HEK293 (cell line): ENCODE measurements around the gene GMDS.

Experiments used
- CTCF ChIA-PET: fragments of 350-600 bp; formaldehyde crosslinking; extraction: SDS; loops from one replicate; lab custom pipeline; 2021; ENCODE audit warnings: antibody characterized with exemption; lab: Yijun Ruan, JAX
- POLR2A ChIA-PET: fragments of 300-600 bp; formaldehyde crosslinking; extraction: SDS; loops from one replicate; lab custom pipeline; 2020; ENCODE audit warnings: antibody characterized with exemption, inconsistent platforms; lab: Yijun Ruan, JAX
- H3K27ac ChIP-seq: fragments of 200-500 bp; sonication (Bioruptor generic); 2 replicates; pipeline ENCODE4 v1.5.1; 2014; ENCODE audit warnings: low read depth, low read length, control low read depth, inconsistent platforms; ENCODE audit errors: extremely low read depth
- H3K36me3 ChIP-seq, 2 experiments: fragments of 200-500 bp in 1 of 2; sonication (Bioruptor generic) in 1 of 2; 1 replicate in 1 of 2; 2 replicates in 1 of 2; pipeline ENCODE4 v1.5.1; 2014 to 2017; ENCODE audit warnings: inconsistent platforms in 2 of 2, low read length in 2 of 2; ENCODE audit not compliant: control insufficient read depth in 2 of 2, insufficient read depth in 1 of 2
- H3K4me1 ChIP-seq: fragments of 200-500 bp; sonication (Bioruptor generic); 2 replicates; pipeline ENCODE4 v1.5.1; 2014; ENCODE audit warnings: mild to moderate bottlenecking, low read length, inconsistent platforms; ENCODE audit not compliant: control insufficient read depth, insufficient read depth
- H3K4me3 ChIP-seq: 2 replicates; pipeline ENCODE4 v1.5.1; 2011; ENCODE audit warnings: low read depth, mild to moderate bottlenecking, control low read depth, low read length, moderate library complexity
- H3K9me3 ChIP-seq: fragments of 200-500 bp; sonication (Bioruptor generic); 2 replicates; pipeline ENCODE4 v1.5.1; 2014; ENCODE audit warnings: low read depth, low read length, inconsistent platforms; ENCODE audit not compliant: control insufficient read depth, insufficient read depth
- FEZF1 ChIP-seq: fragments of 450-650 bp; formaldehyde crosslinking; IDR thresholded peaks from 2 replicates; pipeline ENCODE4 v1.5.1; 2016; ENCODE audit warnings: missing biosample characterization, missing genetic modification characterization
- INSM2 ChIP-seq: fragments of 450-650 bp; formaldehyde crosslinking; IDR thresholded peaks from 2 replicates; pipeline ENCODE4 v1.5.1; 2016; ENCODE audit warnings: missing biosample characterization, missing genetic modification characterization
- MZF1 ChIP-seq: fragments of 450-650 bp; formaldehyde crosslinking; IDR thresholded peaks from 2 replicates; pipeline ENCODE4 v1.5.1; 2017; ENCODE audit warnings: missing biosample characterization, missing genetic modification characterization, borderline replicate concordance
- OSR2 ChIP-seq: fragments of 450-650 bp; formaldehyde crosslinking; IDR thresholded peaks from 2 replicates; pipeline ENCODE4 v1.5.1; 2016; ENCODE audit warnings: missing biosample characterization, missing genetic modification characterization
- SP7 ChIP-seq: fragments of 450-650 bp; formaldehyde crosslinking; IDR thresholded peaks from 2 replicates; pipeline ENCODE4 v1.5.1; 2016; ENCODE audit warnings: missing biosample characterization, missing genetic modification characterization
- ZBTB44 ChIP-seq: fragments of 450-650 bp; IDR thresholded peaks from 2 replicates; pipeline ENCODE4 v1.5.1; 2018; ENCODE audit warnings: missing biosample characterization, mild to moderate bottlenecking, missing genetic modification characterization
- ZBTB6 ChIP-seq: fragments of 450-650 bp; formaldehyde crosslinking; IDR thresholded peaks from 2 replicates; pipeline ENCODE4 v1.5.1; 2017; ENCODE audit warnings: missing biosample characterization, missing genetic modification characterization
- ZBTB8A ChIP-seq: fragments of 450-650 bp; formaldehyde crosslinking; IDR thresholded peaks from 2 replicates; pipeline ENCODE4 v1.5.1; 2016; ENCODE audit warnings: missing biosample characterization, missing genetic modification characterization
- ZFP41 ChIP-seq: fragments of 450-650 bp; formaldehyde crosslinking; IDR thresholded peaks from 2 replicates; pipeline ENCODE4 v1.5.1; 2016; ENCODE audit warnings: missing biosample characterization, missing genetic modification characterization, borderline replicate concordance
- ZNF112 ChIP-seq: fragments of 450-650 bp; formaldehyde crosslinking; IDR thresholded peaks from 2 replicates; pipeline ENCODE4 v1.5.0; 2017; ENCODE audit warnings: missing biosample characterization, missing genetic modification characterization
- ZNF18 ChIP-seq: fragments of 450-650 bp; formaldehyde crosslinking; IDR thresholded peaks from 2 replicates; pipeline ENCODE4 v1.5.1; 2016; ENCODE audit warnings: missing biosample characterization, missing genetic modification characterization
- ZNF184 ChIP-seq: fragments of 450-650 bp; IDR thresholded peaks from 2 replicates; pipeline ENCODE4 v1.5.1; 2018; ENCODE audit warnings: missing biosample characterization, mild to moderate bottlenecking, missing genetic modification characterization
- ZNF23 ChIP-seq: fragments of 450-650 bp; formaldehyde crosslinking; IDR thresholded peaks from 2 replicates; pipeline ENCODE4 v1.5.1; 2016; ENCODE audit warnings: missing biosample characterization, missing genetic modification characterization, borderline replicate concordance
- ZNF266 ChIP-seq: fragments of 450-650 bp; formaldehyde crosslinking; IDR thresholded peaks from 2 replicates; pipeline ENCODE4 v1.5.1; 2016; ENCODE audit warnings: missing biosample characterization, missing genetic modification characterization, low read depth
- ZNF366 ChIP-seq: fragments of 450-650 bp; formaldehyde crosslinking; conservative IDR thresholded peaks from 2 replicates; pipeline ENCODE4 v1.5.1; 2016; ENCODE audit warnings: missing biosample characterization, missing genetic modification characterization
- ZNF398 ChIP-seq: fragments of 450-650 bp; formaldehyde crosslinking; IDR thresholded peaks from 2 replicates; pipeline ENCODE4 v1.5.1; 2017; ENCODE audit warnings: missing biosample characterization, missing genetic modification characterization
- ZNF433 ChIP-seq: fragments of 450-650 bp; formaldehyde crosslinking; IDR thresholded peaks from 2 replicates; pipeline ENCODE4 v1.5.1; 2016; ENCODE audit warnings: missing biosample characterization, missing genetic modification characterization, low read depth
- ZNF488 ChIP-seq: fragments of 450-650 bp; formaldehyde crosslinking; IDR thresholded peaks from 2 replicates; pipeline ENCODE4 v1.5.1; 2016; ENCODE audit warnings: missing biosample characterization, missing genetic modification characterization
- ZNF513 ChIP-seq: fragments of 450-650 bp; IDR thresholded peaks from 2 replicates; pipeline ENCODE4 v1.5.1; 2018; ENCODE audit warnings: missing biosample characterization, missing genetic modification characterization
- ZNF555 ChIP-seq: fragments of 450-650 bp; formaldehyde crosslinking; conservative IDR thresholded peaks from 2 replicates; pipeline ENCODE4 v1.5.1; 2017; ENCODE audit warnings: missing biosample characterization, mild to moderate bottlenecking, missing genetic modification characterization, inconsistent platforms
- ZNF560 ChIP-seq: fragments of 450-650 bp; formaldehyde crosslinking; IDR thresholded peaks from 2 replicates; pipeline ENCODE4 v1.5.1; 2017; ENCODE audit warnings: missing biosample characterization, missing genetic modification characterization, borderline replicate concordance
- ZNF561 ChIP-seq: fragments of 450-650 bp; IDR thresholded peaks from 2 replicates; pipeline ENCODE4 v1.5.1; 2018; ENCODE audit warnings: missing biosample characterization, missing genetic modification characterization, borderline replicate concordance
- ZNF660 ChIP-seq: fragments of 450-650 bp; IDR thresholded peaks from 2 replicates; pipeline ENCODE4 v1.5.1; 2018; ENCODE audit warnings: missing biosample characterization, mild to moderate bottlenecking, missing genetic modification characterization
- ZNF785 ChIP-seq: fragments of 450-650 bp; formaldehyde crosslinking; IDR thresholded peaks from 2 replicates; pipeline ENCODE4 v1.5.1; 2016; ENCODE audit warnings: missing biosample characterization, missing genetic modification characterization
- ZNF830 ChIP-seq: fragments of 450-650 bp; IDR thresholded peaks from 2 replicates; pipeline ENCODE4 v1.5.0; 2018; ENCODE audit warnings: missing biosample characterization, missing genetic modification characterization, low read depth, mild to moderate bottlenecking, moderate library complexity

Gene GMDS

GRCh38 chr6:2034256-2034655 is 211.1 kb downstream of the GMDS start:
- CTCF ChIA-PET, result interaction anchor here (0.7 to 1.2 kb wide), 2 partner anchors 70 to 438 kb away, joined by 3 read pairs; no protein-coding TSS in a partner anchor
- POLR2A ChIA-PET, result no interaction called here
- no peak for TF ChIP-seq SP7 (tag by site-specific recombination)
- TF ChIP-seq OSR2, result no peak
- TF ChIP-seq ZNF112 (tag by site-specific recombination), result no peak
- no peak for TF ChIP-seq ZNF513
- TF ChIP-seq ZFP41 (tag by site-specific recombination), result no peak
- no peak for TF ChIP-seq FEZF1 (tag by site-specific recombination)
- TF ChIP-seq ZNF785 (tag by site-specific recombination), result no peak
- no peak for TF ChIP-seq ZNF18 (tag by site-specific recombination)
- no peak for TF ChIP-seq ZNF266 (tag by site-specific recombination)
- TF ChIP-seq INSM2 (tag by site-specific recombination), result no peak
- no peak for TF ChIP-seq ZNF555 (tag by site-specific recombination)
- no peak for TF ChIP-seq ZNF830
- TF ChIP-seq ZBTB44 (tag by site-specific recombination), result no peak
- TF ChIP-seq MZF1 (tag by site-specific recombination), result no peak
- TF ChIP-seq ZNF560 (tag by site-specific recombination), result no peak
- no peak for TF ChIP-seq ZNF433
- TF ChIP-seq ZBTB6 (tag by site-specific recombination), result no peak
- no peak for TF ChIP-seq ZNF366 (tag by site-specific recombination)
- no peak for TF ChIP-seq ZNF660 (tag by site-specific recombination)
- H3K27ac ChIP-seq, result no peak overlapping the region
- H3K36me3 ChIP-seq, result no peaks in the 10 kb centered on the region
- peaks cover 36% of the 10 kb centered on the region for H3K4me1 ChIP-seq
- no peaks in the 10 kb centered on the region for H3K9me3 ChIP-seq
- no peak overlapping the region for H3K4me3 ChIP-seq

- peaks cover 40% of the 10 kb centered on the region for H3K4me1 ChIP-seq
- no peak overlapping the region for H3K4me3 ChIP-seq
- H3K9me3 ChIP-seq, result no peaks in the 10 kb centered on the region
- ChIA-PET POLR2A (interaction anchor here (0.6 kb wide), 1 partner anchor 968 kb away, joined by 4 read pairs; no protein-coding TSS in a partner anchor), CTCF (interaction anchor here (1.2 kb wide), 1 partner anchor 415 kb away, joined by 3 read pairs; no protein-coding TSS in a partner anchor)
- H3K27ac ChIP-seq, result no peak overlapping the region
- H3K36me3 ChIP-seq, result no peaks in the 10 kb centered on the region
- TF ChIP-seq ZNF561 (tag by site-specific recombination) (no peak), ZNF23 (tag by site-specific recombination) (no peak), ZNF398 (tag by site-specific recombination) (no peak), ZNF488 (tag by site-specific recombination) (no peak), ZBTB8A (tag by site-specific recombination) (no peak), ZNF184 (tag by site-specific recombination) (no peak)
Measured at GRCh38 chr6:2033544-2033943, 211.9 kb downstream of the GMDS start.
